ENCODE measurements around the gene EPHA6. TPM values are rescaled to one million over a fixed set of nuclear protein-coding genes. Genes with fewer than 3 reads are reported as not detected.

Gene EPHA6
- total and polyA plus RNA-seq, 9 of the 15 experiments (the other 6 are each of a cell fraction or from before 2014, with no cell fraction given) = not detected

- no peaks in the 10 kb centered on the region for H3K36me3 ChIP-seq (ENCODE audit: control insufficient read depth, insufficient read depth, low read length)
- H3K9ac ChIP-seq (ENCODE audit: insufficient read depth in 1 of 2, low read depth in 2 of 2, low read length in 2 of 2) = no peak overlapping the region
- BruUV-seq (replicated peaks) = no TSS peak
- H4K20me1 ChIP-seq (replicated peaks; ENCODE audit: control insufficient read depth, insufficient read depth, low read length) = no peaks in the 10 kb centered on the region
- no peaks in the 10 kb centered on the region for H3K4me1 ChIP-seq (replicated peaks in 1 of 2; ENCODE audit: control insufficient read depth in 2 of 2, insufficient read depth in 2 of 2, low read length in 2 of 2)
- TF ChIP-seq ZNF609 (CRISPR knock-in tag; IDR thresholded peaks at IDR 0.05; ENCODE audit: borderline replicate concordance) = no peak
- TF ChIP-seq, protein P1, sequence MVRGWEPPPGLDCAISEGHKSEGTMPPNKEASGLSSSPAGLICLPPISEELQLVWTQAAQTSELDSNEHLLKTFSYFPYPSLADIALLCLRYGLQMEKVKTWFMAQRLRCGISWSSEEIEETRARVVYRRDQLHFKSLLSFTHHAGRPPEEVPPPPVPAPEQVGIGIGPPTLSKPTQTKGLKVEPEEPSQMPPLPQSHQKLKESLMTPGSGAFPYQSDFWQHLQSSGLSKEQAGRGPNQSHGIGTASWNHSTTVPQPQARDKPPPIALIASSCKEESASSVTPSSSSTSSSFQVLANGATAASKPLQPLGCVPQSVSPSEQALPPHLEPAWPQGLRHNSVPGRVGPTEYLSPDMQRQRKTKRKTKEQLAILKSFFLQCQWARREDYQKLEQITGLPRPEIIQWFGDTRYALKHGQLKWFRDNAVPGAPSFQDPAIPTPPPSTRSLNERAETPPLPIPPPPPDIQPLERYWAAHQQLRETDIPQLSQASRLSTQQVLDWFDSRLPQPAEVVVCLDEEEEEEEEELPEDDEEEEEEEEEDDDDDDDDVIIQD (CRISPR knock-in tag; IDR thresholded peaks at IDR 0.05) = no peak
- no peak for TF ChIP-seq CXXC5 (CRISPR knock-in tag; IDR thresholded peaks at IDR 0.05)
- H3K27ac ChIP-seq (ENCODE audit: extremely low read depth, low read depth, low read length) = no peak overlapping the region
- CTCF ChIA-PET (ENCODE audit: low intra/inter-chr PET ratio) = no interaction called here
- in situ Hi-C loops (cut with MboI) (no loop called here), intact Hi-C loops (cut with micrococcal nuclease) (loop anchor here (10.0 kb wide), 1 partner anchor 857 kb away; no protein-coding TSS in a partner anchor)
- ATAC-seq = no peak
- H3K79me2 ChIP-seq (ENCODE audit: control insufficient read depth, insufficient read depth, low read length) = no peaks in the 10 kb centered on the region
- no peak overlapping the region for H3K4me2 ChIP-seq (ENCODE audit: insufficient read depth, low read length)
- no peak overlapping the region for H2AFZ ChIP-seq (ENCODE audit: low read depth, low read length)
- POLR2A ChIA-PET = no interaction called here
- H3K9me1 ChIP-seq (ENCODE audit: control insufficient read depth, insufficient read depth, low read length) = no peaks in the 10 kb centered on the region
- no peak for DNase-seq (ENCODE audit: extremely low read depth in 1 of 4, low spot score in 3 of 4)
- H3K27me3 ChIP-seq (ENCODE audit: control insufficient read depth in 2 of 2, insufficient read depth in 2 of 2, low read length in 2 of 2) = no peaks in the 10 kb centered on the region
- H3K9me3 ChIP-seq (replicated peaks; ENCODE audit: control insufficient read depth, insufficient read depth, low read depth, low read length) = no peaks in the 10 kb centered on the region
- no peak overlapping the region for H3K4me3 ChIP-seq
- FAIRE-seq = no peak
- 0% methylated on average over 2 of the region's 2 CpGs for WGBS (ENCODE audit: insufficient coverage, low coverage, missing lambda C conversion rate)
Measured at GRCh38 chr3:97721446-97721845, 907.1 kb downstream of the EPHA6 start.

Measured in K562 (cell line).